K562 (cell line): ENCODE data around the gene STUB1.

Experiments used
- EZH2 ChIP-seq: IDR thresholded peaks from 2 replicates; pipeline ENCODE4 v1.6.1; 2012; ENCODE audit warnings: low read depth, mild to moderate bottlenecking, inconsistent platforms, low read length, borderline replicate concordance
- FOXK1 ChIP-seq: sonication (generic); formaldehyde crosslinking; IDR thresholded peaks from 2 replicates; pipeline ENCODE4 v1.8.0; 2022; ENCODE audit warnings: missing genetic modification reagents, mild to moderate bottlenecking, borderline replicate concordance
- ZNF253 ChIP-seq: fragments of 250-450 bp; sonication (Bioruptor Pico); conservative IDR thresholded peaks from 2 replicates; pipeline ENCODE4 v1.6.1; 2021; ENCODE audit warnings: mild to moderate bottlenecking

- no peak for TF ChIP-seq ZNF253
- TF ChIP-seq FOXK1 (CRISPR knock-in tag): no peak
- no peak for TF ChIP-seq EZH2
Measured at GRCh38 chr16:709566-710499, 29.6 kb downstream of the STUB1 start.
